8988T (cell line): Measurements from ENCODE around the gene EVA1B.

ENCODE experiments used
- DNase-seq: peaks from one replicate; pipeline ENCODE4 v3.0.0; 2011

The EVA1B gene

DNA sequence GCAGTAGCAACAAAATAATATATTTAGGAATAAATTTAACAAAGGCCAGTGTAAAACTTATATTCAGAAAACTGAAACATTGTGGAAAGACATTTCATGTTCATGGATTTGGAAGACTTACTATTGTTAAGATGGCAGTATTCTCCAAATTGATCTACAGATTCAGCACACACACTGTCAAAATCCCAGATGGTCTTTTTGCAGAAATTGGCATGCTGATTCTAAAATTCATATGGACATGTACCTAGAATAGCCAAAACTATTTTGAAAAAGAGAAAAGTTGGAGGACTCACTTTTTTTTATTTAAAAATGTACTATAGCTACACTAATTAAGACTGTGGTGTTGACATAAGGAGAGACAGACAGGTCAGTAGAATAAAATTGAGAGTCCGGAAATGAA, 49.2 kb downstream of the EVA1B start:
- DNase-seq: no peak

DNA sequence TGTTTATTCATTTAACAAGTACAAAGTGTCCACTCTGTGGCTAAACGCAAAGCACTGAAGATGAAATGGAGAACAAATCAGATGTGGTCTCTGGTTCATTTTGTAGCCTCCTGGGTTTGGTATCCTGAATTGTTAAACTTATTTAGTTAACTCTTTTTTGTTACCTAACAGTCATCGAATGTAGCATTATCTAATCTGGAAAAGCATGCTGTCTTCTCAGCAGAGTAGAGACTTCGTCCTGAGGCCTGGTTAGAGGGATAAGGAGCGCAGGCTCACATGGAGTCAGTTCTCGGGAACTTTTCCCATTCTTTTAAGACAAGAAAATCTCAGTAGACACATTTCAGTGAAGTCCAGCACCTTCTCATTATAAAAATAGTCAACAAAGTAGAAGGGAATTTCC, 50.4 kb downstream of the EVA1B start:
- DNase-seq: no peak
